ENCODE results near the gene CIB4.

Gene CIB4

DNA sequence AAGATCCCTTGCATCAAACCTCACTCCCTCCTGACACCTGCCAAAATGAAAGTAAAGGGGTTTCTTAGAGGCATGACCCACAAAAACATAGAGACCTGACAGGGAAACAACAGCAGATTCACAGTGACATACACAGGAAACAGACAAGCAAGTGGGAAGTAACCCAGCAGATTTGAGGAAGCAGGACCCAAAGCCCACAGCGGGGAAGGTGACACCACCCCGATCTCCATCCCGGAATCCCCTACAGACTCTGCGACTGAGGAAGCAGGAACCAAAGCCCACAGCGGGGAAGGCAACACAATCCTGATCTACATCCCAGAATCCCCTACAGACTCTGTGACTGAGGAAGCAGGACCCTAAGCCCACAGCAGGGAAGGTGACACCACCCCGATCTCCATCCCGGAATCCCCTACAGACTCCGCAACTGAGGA lies 21.6 kb downstream of the CIB4 start:
- no peak for DNase-seq

DNA sequence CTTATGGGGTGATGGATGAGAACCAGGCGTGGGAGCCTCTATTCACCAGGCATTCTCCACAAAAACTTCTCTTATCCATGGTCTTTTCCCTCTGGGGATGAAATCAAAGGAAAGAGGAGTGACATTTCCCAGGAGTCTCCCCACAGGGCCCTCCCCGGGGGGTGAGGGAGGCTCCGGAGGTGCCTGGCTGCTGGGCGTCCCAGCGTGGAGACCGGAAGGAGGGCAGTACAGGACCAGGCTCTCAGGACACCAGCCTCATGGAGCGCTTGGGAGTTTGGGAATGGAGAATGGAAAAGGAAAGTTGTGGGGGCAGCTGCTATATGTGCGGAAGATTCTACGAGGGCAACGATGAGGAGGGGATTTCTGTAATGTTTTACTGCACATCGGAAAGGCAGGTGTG lies 22.1 kb downstream of the CIB4 start:
- DNase-seq, result no peak

DNA sequence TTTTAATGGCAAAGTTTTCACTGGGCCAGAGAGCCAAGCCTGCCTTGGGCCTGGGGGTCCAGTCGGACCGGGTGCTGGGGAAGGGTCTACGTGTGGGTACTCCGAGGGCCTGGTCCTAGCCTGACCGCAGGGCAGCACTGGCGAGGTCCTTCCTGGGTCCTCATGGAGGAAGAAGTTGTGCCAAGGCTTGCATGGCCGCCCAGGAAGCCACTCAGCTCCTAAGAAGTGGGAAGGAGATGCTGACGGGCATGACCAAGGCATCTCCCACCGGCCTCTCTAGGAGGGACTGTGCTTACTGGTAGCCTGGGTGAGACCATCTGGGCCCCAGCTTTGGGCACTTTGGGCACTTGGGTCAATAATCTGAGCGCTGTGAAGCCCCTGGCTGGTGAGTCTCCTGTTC lies 22.6 kb downstream of the CIB4 start:
- DNase-seq, result no peak

DNA sequence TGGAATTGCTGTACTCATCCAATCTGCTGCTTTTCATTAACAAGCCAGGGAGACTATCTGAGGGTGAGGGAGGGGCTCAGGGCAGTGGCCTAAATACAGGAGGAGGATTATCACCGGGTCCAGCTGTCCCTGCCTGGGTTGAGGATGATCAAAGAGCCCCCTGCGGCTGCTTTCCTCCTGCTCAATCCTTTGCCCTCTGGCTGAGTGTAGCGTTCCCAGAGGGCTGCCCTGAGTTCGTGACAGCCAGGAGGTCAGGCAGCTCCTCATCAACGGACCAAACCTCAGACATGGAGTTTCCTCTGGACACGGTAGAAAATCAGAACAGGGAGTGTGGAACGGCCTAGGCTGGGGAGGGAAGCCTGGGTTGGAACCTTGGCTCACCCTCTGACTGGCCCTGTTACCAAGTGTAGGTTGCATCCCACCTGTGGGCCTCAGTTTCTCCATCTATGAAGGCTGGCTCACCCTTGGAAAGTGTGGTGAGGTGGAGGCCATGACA lies 23.5 kb downstream of the CIB4 start:
- DNase-seq, result no peak

DNA sequence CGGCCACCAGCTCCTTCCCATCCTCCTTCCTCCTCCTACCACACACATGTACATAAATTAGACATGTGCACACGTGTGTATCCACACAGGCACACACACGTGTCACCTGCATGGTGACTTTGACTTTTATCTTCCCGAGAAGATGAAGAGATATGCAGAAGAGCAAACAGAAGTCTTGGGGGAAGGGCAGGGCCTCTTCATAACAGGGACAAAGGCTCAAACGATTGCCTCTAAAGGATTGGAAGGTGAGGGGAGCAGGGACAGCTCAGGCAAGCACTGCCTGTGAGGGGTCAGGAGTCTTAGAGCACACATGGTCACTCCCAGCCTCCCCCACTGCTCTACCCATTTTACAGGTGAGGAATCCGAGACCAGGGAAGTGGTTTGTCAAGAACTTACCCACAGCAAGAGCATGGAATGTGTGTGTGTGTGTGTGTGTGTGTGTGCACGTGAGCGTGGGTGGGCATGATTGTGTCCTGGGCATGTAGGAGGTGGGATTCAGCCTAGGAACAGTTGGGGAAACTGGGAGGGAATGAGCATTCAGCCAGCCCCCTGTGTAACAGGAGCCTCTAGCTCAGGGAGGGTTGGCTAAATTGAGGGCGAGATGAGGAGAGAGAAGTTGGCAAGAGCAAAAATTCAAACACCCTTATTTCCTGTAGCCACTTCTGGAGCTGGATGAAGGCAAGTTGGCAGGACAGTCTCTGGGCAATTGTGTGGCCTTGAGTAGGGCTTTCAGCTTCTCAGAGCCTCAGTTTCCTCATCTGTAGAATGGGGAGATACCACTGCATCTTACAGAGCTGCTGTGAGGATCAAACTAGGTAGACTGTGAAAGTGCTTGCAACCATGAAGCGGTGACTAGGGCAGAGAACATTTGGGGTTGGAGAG lies 24.2 kb downstream of the CIB4 start:
- no peak for DNase-seq

DNA sequence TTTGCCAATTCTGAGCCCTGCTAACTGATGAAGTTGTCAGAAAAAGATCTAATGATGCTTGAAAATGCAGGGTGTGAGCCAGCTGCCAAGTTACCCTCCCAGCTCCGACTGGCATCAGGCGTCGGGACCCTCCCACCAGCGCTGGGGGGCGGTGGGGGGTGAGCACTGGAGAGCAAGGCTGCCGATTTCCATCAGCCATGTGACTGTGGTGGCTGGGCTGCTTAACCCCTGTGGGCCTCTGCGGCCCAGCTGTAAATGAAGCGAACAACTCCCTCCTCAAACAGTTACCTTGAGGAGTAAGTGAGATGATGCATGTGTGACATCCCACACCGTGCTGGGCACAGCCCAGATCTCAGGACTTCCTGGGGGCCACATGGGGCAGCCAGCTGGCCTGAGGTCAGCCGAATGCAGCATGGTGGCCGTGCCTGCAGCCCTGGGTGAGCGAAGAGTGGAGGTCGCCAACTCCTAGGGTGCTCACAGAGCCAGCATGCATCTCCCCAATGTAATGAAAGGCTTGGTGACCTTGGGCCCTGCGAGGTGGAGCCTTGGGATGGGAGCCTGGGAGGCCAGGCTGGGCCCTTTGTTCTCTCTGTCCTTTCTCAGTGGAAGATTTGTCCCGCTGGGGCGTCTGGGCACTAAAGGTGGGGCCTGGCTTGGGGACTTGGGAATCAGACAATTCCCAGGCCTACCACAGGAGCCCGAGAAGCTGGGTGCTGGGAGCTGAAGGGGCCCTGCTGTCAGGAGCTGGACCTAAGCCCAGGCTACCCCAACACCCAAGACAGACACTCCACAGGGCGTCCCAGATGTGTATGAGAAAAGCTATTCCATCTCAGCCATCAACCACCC lies 25.1 kb downstream of the CIB4 start:
- DNase-seq, result no peak

DNA sequence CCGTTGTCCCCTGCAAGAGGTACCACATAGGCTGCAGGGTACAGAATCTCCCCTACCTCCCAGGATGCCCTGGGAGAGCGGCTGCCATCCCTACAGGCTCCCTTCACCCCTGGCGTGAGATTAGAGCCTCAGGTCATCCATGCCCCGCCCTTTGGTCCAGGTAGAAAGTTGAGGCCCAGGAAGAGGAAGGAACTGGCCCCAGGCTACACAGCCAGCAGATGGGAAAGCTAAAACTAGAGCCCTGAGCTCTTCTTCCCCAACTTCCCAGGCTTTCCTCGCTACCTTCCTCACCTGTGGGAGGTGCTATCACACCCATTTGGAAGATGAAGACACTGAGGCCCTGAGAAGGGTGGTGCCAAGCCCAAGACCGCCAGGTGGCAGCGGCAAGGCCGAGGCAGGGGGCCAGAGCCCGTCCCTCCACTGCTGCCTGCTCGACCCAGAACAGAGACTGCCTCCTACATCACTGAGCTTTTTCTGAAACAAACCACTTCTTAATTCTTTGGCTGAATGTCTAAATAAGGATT lies 25.8 kb downstream of the CIB4 start:
- DNase-seq, result no peak

DNA sequence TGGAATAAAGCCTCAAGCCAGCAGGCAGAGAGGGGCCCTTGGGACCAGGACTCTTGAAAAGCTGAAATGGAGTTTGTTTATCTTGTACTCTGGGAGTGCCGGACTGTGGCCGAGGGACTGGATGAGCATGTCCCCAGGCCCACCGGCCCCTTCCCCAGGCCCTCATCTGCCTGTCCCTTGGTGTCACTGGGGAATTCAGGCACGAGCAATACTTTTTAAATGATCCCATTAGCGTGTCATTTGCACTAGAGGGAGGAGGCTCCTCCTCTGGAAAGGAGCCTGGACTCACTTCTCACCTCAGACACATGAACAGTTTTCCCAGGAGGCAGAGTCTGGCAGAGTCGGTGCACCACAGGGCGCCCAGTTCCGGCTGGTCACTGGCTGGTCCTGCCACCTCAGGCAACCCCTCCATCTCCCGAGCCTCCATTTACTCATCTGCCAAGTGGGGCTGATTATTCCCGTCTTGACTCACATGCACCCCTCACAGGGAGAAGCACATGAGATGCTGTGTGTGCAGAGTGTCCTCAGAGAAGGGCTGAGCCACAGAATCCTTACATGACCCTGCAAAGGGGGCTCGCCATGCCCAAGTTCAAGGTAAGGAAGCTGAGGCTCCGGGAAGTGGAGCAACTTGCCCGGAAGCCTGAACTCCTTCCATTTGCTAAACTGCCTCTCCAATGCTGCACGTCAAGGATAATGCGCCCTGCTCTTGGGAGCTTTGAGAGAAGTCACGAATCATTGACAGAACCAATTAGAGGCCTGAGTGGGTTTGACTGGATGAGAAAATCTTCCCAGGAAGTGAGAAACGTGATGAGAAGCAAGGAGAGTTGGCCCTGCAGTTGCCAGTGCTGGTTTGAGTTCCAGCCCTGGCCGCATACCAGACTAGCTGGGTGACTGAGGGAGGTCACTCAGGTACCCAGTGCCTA lies 26.7 kb downstream of the CIB4 start:
- no peak for DNase-seq

DNA sequence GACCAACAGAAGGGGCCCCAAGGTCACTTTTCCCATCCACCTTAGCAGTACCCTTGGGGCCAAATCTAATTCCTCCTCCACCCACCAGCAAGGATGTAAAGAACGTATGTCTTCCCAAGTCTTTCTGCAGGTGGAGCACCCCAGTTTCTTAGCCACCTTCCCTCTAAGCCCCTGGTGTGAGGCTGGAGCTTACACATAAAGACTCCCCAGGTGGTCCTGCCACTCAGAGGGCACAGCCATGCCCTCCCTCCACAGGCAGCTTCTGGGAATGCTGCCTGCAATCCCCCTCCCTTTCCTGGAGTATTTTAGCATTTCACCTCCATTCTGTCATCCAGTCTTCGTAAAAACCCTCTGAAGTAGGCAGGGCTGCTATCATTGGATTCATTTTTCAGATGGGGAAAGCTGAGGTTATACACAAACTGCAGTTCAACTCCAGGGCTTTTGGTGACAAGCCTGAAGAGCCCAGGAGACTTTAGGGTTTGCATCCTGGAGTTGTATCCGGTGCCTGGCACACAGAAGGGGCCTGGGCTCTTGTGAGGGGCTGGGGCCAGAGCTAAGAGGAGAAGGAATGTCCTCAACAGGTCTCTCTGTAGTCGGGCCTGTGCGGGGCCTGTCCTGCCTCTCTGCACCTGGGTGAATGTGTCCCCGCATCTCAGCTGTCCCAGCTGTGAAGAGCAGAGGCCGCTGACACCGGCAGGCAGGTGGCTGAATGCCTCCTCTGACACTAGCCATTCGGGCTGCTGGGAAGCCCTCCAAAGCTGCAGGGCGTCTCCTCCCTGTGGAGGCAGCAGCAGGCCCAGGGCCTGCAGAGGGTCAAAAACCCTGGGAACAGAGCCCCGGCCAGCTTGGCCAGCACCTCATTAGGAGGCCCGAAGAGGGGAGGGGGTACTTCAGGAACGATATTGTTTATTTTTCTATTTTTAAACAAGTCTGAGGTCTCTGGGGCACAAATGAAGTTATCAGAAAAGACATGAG lies 27.6 kb downstream of the CIB4 start:
- DNase-seq, result no peak

DNA sequence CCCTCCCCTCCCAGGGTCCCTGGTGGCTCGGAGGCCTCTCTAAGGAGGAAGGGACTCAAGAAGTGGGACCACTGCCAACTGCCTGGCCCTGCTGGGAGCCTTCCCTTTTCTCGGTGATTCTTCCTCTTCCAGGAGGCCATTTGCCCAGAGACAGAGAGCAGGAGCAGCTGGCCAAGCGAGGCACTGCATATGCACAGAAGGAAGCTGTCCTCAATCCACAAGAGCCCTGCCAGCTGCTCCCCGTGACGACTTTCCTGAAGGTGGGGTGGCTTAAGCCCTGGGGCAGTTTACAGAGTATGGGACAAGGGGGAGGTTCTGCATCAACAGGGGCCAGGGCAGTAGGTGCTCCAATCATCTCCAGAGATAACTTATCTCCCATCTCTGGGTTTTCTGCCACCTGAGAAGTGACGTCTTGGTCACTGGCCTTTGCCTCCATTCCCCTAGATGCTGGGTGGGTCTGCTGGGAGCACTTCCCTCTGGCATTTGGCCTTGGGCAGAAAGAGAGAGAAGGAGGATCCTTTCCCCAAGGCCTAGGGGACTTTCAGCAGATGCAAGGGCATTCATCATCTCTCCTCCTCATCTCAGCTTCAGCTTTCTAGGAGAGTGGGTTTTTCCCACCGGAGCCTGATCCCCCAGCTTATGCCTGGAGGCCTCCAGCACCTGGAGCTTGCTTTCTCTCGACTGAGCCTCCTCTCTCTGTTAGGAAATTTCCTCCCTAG lies 28.5 kb downstream of the CIB4 start:
- no peak for DNase-seq

DNA sequence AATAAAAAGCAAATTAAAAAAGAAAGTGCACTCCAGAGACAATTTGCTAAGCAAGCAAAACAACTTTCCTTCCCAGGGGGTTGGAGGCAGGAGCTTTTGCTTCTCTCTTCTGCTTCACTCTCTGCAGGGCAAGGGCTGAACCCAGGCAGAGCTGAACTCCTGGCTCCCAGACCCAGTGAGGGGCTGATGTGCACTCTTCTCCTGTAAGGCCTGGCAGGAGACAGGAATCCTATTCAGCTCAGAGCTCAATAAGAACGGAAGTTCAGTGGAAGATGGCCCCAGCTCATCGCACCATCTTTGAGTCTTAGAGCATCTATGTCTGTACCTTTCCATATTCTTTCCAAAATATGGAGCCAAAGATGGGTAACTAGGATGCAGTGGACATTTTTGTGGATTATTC lies 29.1 kb downstream of the CIB4 start:
- DNase-seq, result no peak

DNA sequence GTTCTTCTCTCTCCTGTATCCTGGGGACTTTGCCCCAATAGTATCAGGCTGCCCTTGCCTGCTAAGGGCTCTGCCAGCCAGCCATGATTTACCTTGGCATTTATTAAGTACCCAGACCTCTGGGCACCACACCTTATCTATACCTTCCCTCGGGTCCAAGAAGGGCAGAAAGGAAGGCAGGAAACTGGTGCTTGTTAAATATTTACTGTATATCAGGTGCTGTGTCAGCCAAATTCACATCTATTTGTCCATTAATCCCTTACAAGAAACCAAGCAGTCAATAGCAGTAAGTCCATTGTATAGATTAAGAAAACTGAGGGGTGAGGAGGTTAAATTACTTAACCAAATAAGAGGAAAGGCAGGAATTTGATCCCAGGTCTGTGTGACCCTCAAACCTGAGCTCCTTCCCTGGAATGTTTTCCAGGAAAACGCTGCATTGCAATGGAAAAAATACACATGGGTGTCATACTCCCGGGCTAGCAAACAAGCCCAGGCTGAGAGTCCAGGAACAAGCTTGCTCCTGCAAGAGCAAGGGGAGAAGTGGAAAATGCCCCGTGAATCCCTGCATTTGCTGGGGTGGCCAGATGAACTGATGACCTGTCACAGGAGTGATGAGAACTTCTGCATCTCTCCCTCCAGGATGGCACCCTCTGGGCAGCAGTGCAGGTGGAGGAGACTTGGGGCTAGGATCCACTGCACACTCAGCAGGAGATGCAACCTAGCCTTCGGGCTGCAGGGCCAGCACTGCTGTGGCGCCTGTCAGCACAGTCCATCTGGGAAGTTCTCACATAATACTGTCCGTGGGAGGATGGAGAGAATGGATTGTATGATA lies 30.4 kb downstream of the CIB4 start:
- DNase-seq, result no peak

DNA sequence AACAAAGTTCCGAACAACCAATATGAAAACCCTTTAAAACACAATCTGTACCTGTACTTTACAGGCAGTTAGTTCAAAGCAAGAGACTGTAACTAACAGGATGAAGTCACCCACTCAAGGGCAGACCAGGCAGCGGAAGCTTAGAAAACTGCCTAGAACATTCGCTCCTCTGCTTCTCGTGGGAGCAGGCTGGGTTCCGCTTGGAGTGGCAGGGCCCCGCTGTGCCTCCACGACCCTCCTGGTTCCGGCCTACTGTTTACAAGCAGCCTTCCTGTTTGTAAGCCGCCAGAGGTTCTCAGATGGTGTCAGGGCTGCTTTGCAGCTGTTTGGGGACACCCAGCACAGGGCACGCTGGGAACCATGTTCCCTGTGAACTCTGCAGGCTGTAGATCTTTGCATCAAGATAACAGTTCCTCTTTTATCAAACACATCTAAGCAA lies 31.3 kb downstream of the CIB4 start:
- no peak for DNase-seq

DNA sequence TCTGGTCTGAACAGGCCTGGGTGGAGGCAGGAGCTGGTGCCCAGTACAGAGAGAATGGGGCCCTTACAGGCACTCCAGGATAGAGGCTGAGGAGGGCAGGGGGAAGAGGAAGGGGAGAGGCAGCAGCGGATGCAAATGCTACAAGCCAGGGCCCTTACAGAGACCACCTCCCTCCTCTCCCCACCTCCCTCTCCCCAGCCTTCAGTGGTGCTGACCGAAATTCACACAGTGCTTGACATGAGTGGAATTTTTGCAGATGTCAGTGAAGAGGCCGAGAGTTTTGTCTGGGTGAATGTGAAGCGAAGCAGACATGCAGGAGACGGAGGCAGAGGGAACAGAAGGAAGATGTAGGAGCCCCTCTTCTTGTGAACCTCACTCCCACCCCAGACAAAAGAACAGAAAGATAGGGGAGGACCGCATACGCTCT lies 31.9 kb downstream of the CIB4 start:
- no peak for DNase-seq

DNA sequence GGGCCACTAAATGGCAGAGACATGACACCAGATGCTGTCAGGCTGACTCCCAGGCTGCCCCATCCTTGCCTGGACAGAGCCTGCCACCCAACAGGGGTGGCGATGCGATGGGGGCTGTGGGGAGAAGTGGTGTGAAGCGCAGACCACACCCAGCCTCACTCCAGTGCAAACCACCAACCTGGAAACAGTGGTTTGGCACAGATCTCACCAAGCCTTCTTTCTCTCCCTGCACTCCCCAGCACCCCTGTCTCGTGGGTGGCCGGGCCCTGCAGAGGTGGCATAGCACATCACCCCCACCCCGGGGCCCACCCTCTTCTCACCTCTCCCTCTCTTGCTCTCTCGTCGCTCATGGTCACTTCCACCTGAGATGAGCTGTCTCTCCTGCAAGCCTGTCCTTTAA lies 32.6 kb downstream of the CIB4 start:
- DNase-seq, result peak; percentile 65

DNA sequence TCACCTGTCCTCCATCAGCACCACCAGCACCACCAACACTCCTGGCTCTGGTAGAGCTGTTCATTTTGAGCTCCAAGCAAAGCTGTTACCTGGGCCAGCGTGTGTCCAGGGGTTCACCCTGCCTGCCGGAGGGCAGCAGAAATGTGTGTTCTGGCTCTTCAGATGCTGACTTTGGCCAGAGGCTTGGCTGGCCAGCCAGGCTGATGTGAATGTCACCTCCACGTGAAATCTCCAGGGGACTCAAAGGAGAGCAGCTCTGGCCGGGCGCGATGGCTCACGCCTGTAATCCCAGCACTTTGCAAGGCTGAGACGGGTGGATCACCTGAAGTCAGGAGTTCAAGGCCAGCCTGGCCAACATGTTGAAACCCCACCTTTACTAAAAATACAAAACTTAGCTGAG lies 33.5 kb downstream of the CIB4 start:
- no peak for DNase-seq

DNA sequence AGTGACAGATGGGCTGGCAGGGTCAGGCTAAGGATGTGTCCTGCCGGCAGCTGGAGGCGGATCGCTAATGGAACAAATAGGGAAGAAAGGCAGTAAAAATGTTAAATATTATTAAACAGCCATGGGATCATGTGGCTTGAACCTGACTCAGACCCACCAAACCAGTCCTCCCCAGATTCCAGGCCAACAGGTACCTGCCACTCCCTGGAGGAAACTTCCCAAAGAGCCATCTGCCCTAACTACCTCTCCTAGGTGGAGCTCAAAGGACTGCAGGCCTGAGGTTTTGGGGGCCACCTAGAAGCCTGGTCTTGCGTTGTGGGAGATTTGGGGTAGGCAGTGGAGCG lies 34.3 kb downstream of the CIB4 start:
- DNase-seq, result no peak

DNA sequence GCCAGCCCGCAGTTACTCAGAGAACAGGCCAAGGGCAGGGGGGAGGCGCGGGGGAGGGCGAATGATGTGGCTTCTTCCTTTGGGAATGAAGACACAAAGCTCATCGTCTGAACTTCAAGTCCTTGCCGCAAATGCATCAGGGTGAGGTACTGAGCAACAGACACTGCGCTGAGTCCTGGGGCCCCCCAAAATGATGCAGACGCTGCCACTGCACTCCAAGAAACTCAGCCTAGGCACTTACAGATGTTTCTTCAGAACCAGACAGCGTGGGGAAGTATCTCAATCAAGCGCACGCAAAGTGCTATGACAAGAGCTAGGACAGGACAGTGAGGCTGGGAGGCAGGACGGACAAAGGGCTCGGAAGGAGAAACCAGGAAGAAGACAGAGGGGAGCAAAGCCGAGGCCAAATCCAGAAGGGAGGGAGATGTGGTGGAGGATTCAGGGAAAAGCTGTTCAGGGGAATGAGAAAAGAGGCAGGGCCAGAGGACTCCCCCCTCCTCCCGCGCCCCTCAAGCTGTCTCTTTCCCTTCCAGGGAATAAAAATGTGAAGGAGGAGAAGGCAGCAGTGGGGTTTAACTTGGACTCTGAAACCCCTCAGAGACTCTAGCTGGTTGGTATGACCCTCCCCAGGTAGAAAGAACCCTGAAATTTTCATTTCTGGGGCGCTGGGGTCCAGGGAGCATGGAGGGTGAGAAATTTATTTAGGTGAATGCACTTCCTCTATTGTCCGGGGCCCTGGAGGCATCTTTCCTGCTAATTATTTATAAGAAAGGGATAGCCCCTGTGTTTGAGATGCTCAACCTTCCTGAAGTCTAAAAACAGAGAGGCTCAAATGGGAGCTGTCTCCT lies 34.9 kb downstream of the CIB4 start:
- DNase-seq, result no peak

Data from NK-92 treated with Interleukin-12 subunit alpha and Interleukin-12 subunit beta, amount 100 ng/mL, for 24 hours (cell line).